Upper lobe of left lung (tissue), 6 donors: ENCODE measurements around the gene SCNN1G. TPM values are rescaled to one million over a fixed set of nuclear protein-coding genes. Genes with fewer than 3 reads are reported as not detected.

Experiments
- ATAC-seq, 2 donors: fragments of 200-7000 bp; cut with Tn5 transposase; one replicate each; pipeline ENCODE4 v1.9.1; 2022; ENCODE audit warnings: mild to moderate bottlenecking in 2 of 2, moderate library complexity in 2 of 2; ENCODE audit not compliant: low FRiP score in 2 of 2
- DNase-seq, 2 donors: peaks; one replicate each; pipeline ENCODE4 v3.0.0-alpha.2; 2019 to 2020
- H3K27ac ChIP-seq, 4 donors: fragments of 200-600 bp; sonication (generic); one replicate each; pipeline ENCODE4 v1.5.1; 2016 to 2019
- H3K27me3 ChIP-seq, 4 donors: fragments of 200-600 bp; sonication (generic); one replicate each; pipeline ENCODE4 v1.5.1; 2017 to 2019
- H3K36me3 ChIP-seq, 4 donors: fragments of 200-600 bp; sonication (generic); one replicate each; pipeline ENCODE4 v1.5.1; 2016 to 2019
- H3K4me1 ChIP-seq, 4 donors: fragments of 200-600 bp; sonication (generic); one replicate each; pipeline ENCODE4 v1.5.1; 2018 to 2019
- H3K4me3 ChIP-seq, 4 donors: fragments of 200-600 bp; sonication (generic); one replicate each; pipeline ENCODE4 v1.5.1; 2017 to 2019; ENCODE audit warnings: mild to moderate bottlenecking in 2 of 4, moderate library complexity in 1 of 4
- H3K9me3 ChIP-seq, 4 donors: fragments of 200-600 bp; sonication (generic); one replicate each; pipeline ENCODE4 v1.5.1; 2018 to 2019
- CTCF ChIP-seq, 6 experiments: fragments of 450-650 bp in 4 of 6; fragments of 200-600 bp in 2 of 6; sonication (generic) in 2 of 6; IDR thresholded peaks; one replicate each; pipeline ENCODE4 v1.5.1; 2016 to 2019; ENCODE audit warnings: antibody characterized with exemption in 6 of 6
- EP300 ChIP-seq, 4 donors: sonication (generic); formaldehyde crosslinking; IDR thresholded peaks; one replicate each; pipeline ENCODE4 v1.5.1; 2017; ENCODE audit warnings: antibody characterized with exemption in 4 of 4, control low read depth in 2 of 4
- POLR2A ChIP-seq, 4 donors: fragments of 450-650 bp; IDR thresholded peaks; one replicate each; pipeline ENCODE4 v1.5.1; 2016 to 2017; ENCODE audit warnings: antibody characterized with exemption in 4 of 4, mild to moderate bottlenecking in 2 of 4
- POLR2AphosphoS5 ChIP-seq, 2 donors: sonication (generic); formaldehyde crosslinking; IDR thresholded peaks; one replicate each; pipeline ENCODE4 v1.5.1; 2017; ENCODE audit warnings: antibody characterized with exemption in 2 of 2
- WGBS, 2 donors: methylation state at CpG; one replicate each; pipeline ENCODE4 v1.1.5; 2017 to 2018; 5-methylcytosine and 5-hydroxymethylcytosine counted together
- total RNA-seq, 6 donors: library from RNA; depleted of rRNA in 4 of 6; stranded (reverse); fragments of >200 nt in 4 of 6; gene quantifications; one replicate each; pipeline versions ENCODE4 v1.1.0 to v1.2.1, GENCODE V29; 2016 to 2021
- donor health status: DM: no; HTN: no; CAD: no; lungs with moderate emphysema.
- donor health status: DM: no; HTN: yes; CAD: no; lungs with severe emphysema.

SCNN1G gene
- total RNA-seq, 6 donors from 2014 or later, result 10.8 to 16.8 (median 13.8) TPM

GRCh38 chr16:23187341-23187740 lies 4.8 kb downstream of the SCNN1G start:
- no peak for ATAC-seq

GRCh38 chr16:23188911-23189310 lies 6.4 kb downstream of the SCNN1G start:
- H3K36me3 ChIP-seq, result no peaks in the 10 kb centered on the region
- 79 to 89% methylated on average over 2 of the region's 2 CpGs for WGBS, 2 donors
- no peak overlapping the region for H3K4me3 ChIP-seq
- no peak overlapping the region for H3K27ac ChIP-seq
- H3K9me3 ChIP-seq, result no peaks in the 10 kb centered on the region
- H3K27me3 ChIP-seq, result no peaks in the 10 kb centered on the region
- TF ChIP-seq CTCF (IDR thresholded peaks at IDR 0.05), result no peak
- no peak for TF ChIP-seq EP300 (IDR thresholded peaks at IDR 0.05)
- TF ChIP-seq POLR2A (IDR thresholded peaks at IDR 0.05), result no peak
- no peak for TF ChIP-seq POLR2AphosphoS5 (IDR thresholded peaks at IDR 0.05)
- ATAC-seq, result no peak
- no peak for DNase-seq
- no peaks in the 10 kb centered on the region for H3K4me1 ChIP-seq

More at GRCh38 chr16:23187341-23187740, 4.8 kb downstream of the SCNN1G start:
- DNase-seq, result no peak
- H3K36me3 ChIP-seq, result no peaks in the 10 kb centered on the region
- H3K4me1 ChIP-seq, result peaks cover 10 to 12% (median 10%) of the 10 kb centered on the region in 4 donors
- H3K9me3 ChIP-seq, result no peaks in the 10 kb centered on the region
- 53 to 67% methylated on average over 2 to 3 of the region's 3 CpGs for WGBS, 2 donors
- H3K4me3 ChIP-seq, result no peak overlapping the region
- no peak for TF ChIP-seq POLR2A (IDR thresholded peaks at IDR 0.05)
- TF ChIP-seq EP300 (IDR thresholded peaks at IDR 0.05), result no peak
- TF ChIP-seq POLR2AphosphoS5 (IDR thresholded peaks at IDR 0.05), result no peak
- no peak for TF ChIP-seq CTCF (IDR thresholded peaks at IDR 0.05)
- H3K27me3 ChIP-seq, result peaks cover 0 to 11% (median 8%) of the 10 kb centered on the region in 4 donors
- no peak overlapping the region for H3K27ac ChIP-seq

- WGBS, 2 donors, result 79 to 89% methylated on average over 9 of the region's 9 CpGs
- ATAC-seq, result peak in 1 of 2 donors; percentile 53
These were observed 12.1 kb downstream of the SCNN1G start for GRCh38 chr16:23194497-23195221.

GRCh38 chr16:23195366-23195978 lies 12.9 kb downstream of the SCNN1G start:
- 48 to 49% methylated on average over 3 of the region's 3 CpGs for WGBS, 2 donors
- TF ChIP-seq POLR2A (IDR thresholded peaks at IDR 0.05), result no peak
- TF ChIP-seq EP300 (IDR thresholded peaks at IDR 0.05), result no peak
- no peak for TF ChIP-seq POLR2AphosphoS5 (IDR thresholded peaks at IDR 0.05)
- TF ChIP-seq CTCF (IDR thresholded peaks at IDR 0.05), result no peak
- H3K27ac ChIP-seq, result peak overlapping the region in 1 of 4 donors; percentile 27
- ATAC-seq (peak in 1 of 2 donors; percentile 42), DNase-seq (no peak)
- H3K4me3 ChIP-seq, result no peak overlapping the region
- no peaks in the 10 kb centered on the region for H3K27me3 ChIP-seq
- no peaks in the 10 kb centered on the region for H3K36me3 ChIP-seq
- no peaks in the 10 kb centered on the region for H3K9me3 ChIP-seq
- peaks cover 9 to 20% (median 13%) of the 10 kb centered on the region in 4 donors for H3K4me1 ChIP-seq

More at GRCh38 chr16:23194497-23195221, 12.1 kb downstream of the SCNN1G start:
- TF ChIP-seq POLR2A (IDR thresholded peaks at IDR 0.05), result no peak
- TF ChIP-seq POLR2AphosphoS5 (IDR thresholded peaks at IDR 0.05), result no peak
- no peak for TF ChIP-seq CTCF (IDR thresholded peaks at IDR 0.05)
- no peak for TF ChIP-seq EP300 (IDR thresholded peaks at IDR 0.05)
- peaks cover 9 to 20% (median 13%) of the 10 kb centered on the region in 4 donors for H3K4me1 ChIP-seq
- H3K27ac ChIP-seq, result peak overlapping the region in 1 of 4 donors; percentile 27
- H3K4me3 ChIP-seq, result no peak overlapping the region
- no peaks in the 10 kb centered on the region for H3K27me3 ChIP-seq
- no peak for DNase-seq
- H3K9me3 ChIP-seq, result no peaks in the 10 kb centered on the region
- H3K36me3 ChIP-seq, result no peaks in the 10 kb centered on the region
